Tibial nerve (tissue), 3 donors: ENCODE results near the gene POLR3H.

ENCODE experiments used
- CTCF ChIP-seq, 5 experiments: fragments of 200-600 bp in 3 of 5; fragments of 450-650 bp in 2 of 5; sonication (generic) in 3 of 5; IDR thresholded peaks; one replicate each; pipeline ENCODE4 v1.5.1; 2016 to 2019; ENCODE audit warnings: antibody characterized with exemption in 5 of 5, mild to moderate bottlenecking in 3 of 5, moderate library complexity in 2 of 5
- POLR2A ChIP-seq, 2 donors: fragments of 450-650 bp; IDR thresholded peaks; one replicate each; pipeline ENCODE4 v1.6.1; 2017; ENCODE audit warnings: antibody characterized with exemption in 2 of 2, mild to moderate bottlenecking in 2 of 2, moderate library complexity in 2 of 2

GRCh38 chr22:41548830-41549211 lies 4.6 kb upstream of the POLR3H start:
- no peak for TF ChIP-seq POLR2A (IDR thresholded peaks at IDR 0.05)
- TF ChIP-seq CTCF (IDR thresholded peaks at IDR 0.05): no peak
